Activated CD4-positive, alpha-beta T cell treated with anti-CD3 and anti-CD28 coated beads, Interleukin-2, amount 10 ng/mL, durations not matched to agents 24 days and 14 days (primary cell): ENCODE data around the gene LCE1C. TPM values are rescaled to one million over a fixed set of nuclear protein-coding genes. Genes with fewer than 3 reads are reported as not detected.

Experiments
- DNase-seq: peaks from one replicate; pipeline ENCODE4 v3.0.0; 2022
- H3K27ac Mint-ChIP-seq: one replicate; pipeline ENCODE4 v1.8.0; 2022; ENCODE audit warnings: mild to moderate bottlenecking, mixed read lengths
- H3K27me3 Mint-ChIP-seq: one replicate; pipeline ENCODE4 v1.8.0; 2022; ENCODE audit warnings: mixed read lengths
- H3K36me3 Mint-ChIP-seq: one replicate; pipeline ENCODE4 v1.8.0; 2022; ENCODE audit warnings: low read depth, mild to moderate bottlenecking, mixed read lengths
- H3K4me1 Mint-ChIP-seq: one replicate; pipeline ENCODE4 v1.8.0; 2021; ENCODE audit warnings: mixed read lengths
- H3K4me3 Mint-ChIP-seq: one replicate; pipeline ENCODE4 v1.8.0; 2022; ENCODE audit warnings: mild to moderate bottlenecking, moderate library complexity, mixed read lengths
- H3K9me3 Mint-ChIP-seq: one replicate; pipeline ENCODE4 v1.8.0; 2021; ENCODE audit warnings: mixed read lengths
- intact Hi-C: fragments of 100-400 bp; cut with micrococcal nuclease; formaldehyde crosslinking; loops from one replicate; pipeline ENCODE4 v1.15.1; 2023
- total RNA-seq: library from RNA; stranded (reverse); gene quantifications from 2 replicates; pipeline ENCODE4 v1.2.3, GENCODE V29; 2022

The LCE1C gene
- not detected in 2 replicates for total RNA-seq

- no peak for DNase-seq
- no peak within 1 kb of the TSS for H3K27ac Mint-ChIP-seq
- peaks cover 8% of the 10 kb centered on the region for H3K27me3 Mint-ChIP-seq
- no peaks in the 10 kb centered on the region for H3K4me1 Mint-ChIP-seq
- H3K9me3 Mint-ChIP-seq, result no peaks in the 10 kb centered on the region
- H3K4me3 Mint-ChIP-seq, result no peak within 1 kb of the TSS
- no peaks in the 10 kb centered on the region for H3K36me3 Mint-ChIP-seq
- intact Hi-C loops, result no loop called here
These were observed at the start of gene LCE1C for GRCh38 chr1:152806576-152806975. Gene LCE1C, minus strand, starts transcription at chr1:152806651. Its CDS starts 1,173 bp downstream, at chr1:152805478.

GRCh38 chr1:152855661-152856060 lies 49.2 kb upstream of the LCE1C start:
- DNase-seq, result no peak
- Mint-ChIP-seq H3K36me3 (no peaks in the 10 kb centered on the region), H3K9me3 (no peaks in the 10 kb centered on the region), H3K27ac (no peak overlapping the region), H3K27me3 (no peaks in the 10 kb centered on the region), H3K4me3 (no peak overlapping the region), H3K4me1 (no peaks in the 10 kb centered on the region)
- intact Hi-C loops, result no loop called here

GRCh38 chr1:152842556-152842955 lies 36.1 kb upstream of the LCE1C start, which contains the start of gene LCE6A:
Gene LCE6A, plus strand, starts transcription at chr1:152842856. Its CDS starts 665 bp downstream, at chr1:152843521.
- peaks cover 1% of the 10 kb centered on the region for H3K27me3 Mint-ChIP-seq
- intact Hi-C loops, result no loop called here
- H3K9me3 Mint-ChIP-seq, result no peaks in the 10 kb centered on the region
- H3K4me1 Mint-ChIP-seq, result no peaks in the 10 kb centered on the region
- DNase-seq, result no peak
- H3K27ac Mint-ChIP-seq, result no peak within 1 kb of the TSS
- H3K36me3 Mint-ChIP-seq, result no peaks in the 10 kb centered on the region
- H3K4me3 Mint-ChIP-seq, result no peak within 1 kb of the TSS

GRCh38 chr1:152836870-152837269 lies 30.4 kb upstream of the LCE1C start:
- intact Hi-C loops, result no loop called here

GRCh38 chr1:152827173-152827572 lies 20.7 kb upstream of the LCE1C start, which contains the start of gene LCE1A:
Gene LCE1A, plus strand, starts transcription at chr1:152827473. Its CDS starts 0 bp downstream, at chr1:152827473.
- H3K9me3 Mint-ChIP-seq, result no peaks in the 10 kb centered on the region
- DNase-seq, result no peak
- no peaks in the 10 kb centered on the region for H3K4me1 Mint-ChIP-seq
- no peak within 1 kb of the TSS for H3K4me3 Mint-ChIP-seq
- H3K36me3 Mint-ChIP-seq, result no peaks in the 10 kb centered on the region
- H3K27me3 Mint-ChIP-seq, result peaks cover 8% of the 10 kb centered on the region
- no peak within 1 kb of the TSS for H3K27ac Mint-ChIP-seq
- intact Hi-C loops, result no loop called here

More at GRCh38 chr1:152836870-152837269, 30.4 kb upstream of the LCE1C start:
- DNase-seq, result no peak
- H3K4me1 Mint-ChIP-seq, result no peaks in the 10 kb centered on the region
- H3K9me3 Mint-ChIP-seq, result no peaks in the 10 kb centered on the region
- no peak overlapping the region for H3K4me3 Mint-ChIP-seq
- no peaks in the 10 kb centered on the region for H3K36me3 Mint-ChIP-seq
- H3K27me3 Mint-ChIP-seq, result no peaks in the 10 kb centered on the region
- H3K27ac Mint-ChIP-seq, result no peak overlapping the region

GRCh38 chr1:152824964-152825363 lies 18.5 kb upstream of the LCE1C start:
- no peak overlapping the region for H3K4me3 Mint-ChIP-seq
- peaks cover 12% of the 10 kb centered on the region for H3K27me3 Mint-ChIP-seq
- H3K4me1 Mint-ChIP-seq, result no peaks in the 10 kb centered on the region
- no peak overlapping the region for H3K27ac Mint-ChIP-seq
- DNase-seq, result no peak
- H3K36me3 Mint-ChIP-seq, result no peaks in the 10 kb centered on the region
- intact Hi-C loops, result no loop called here
- H3K9me3 Mint-ChIP-seq, result no peaks in the 10 kb centered on the region

- H3K4me3 Mint-ChIP-seq, result no peak overlapping the region
- no peak for DNase-seq
- H3K4me1 Mint-ChIP-seq, result no peaks in the 10 kb centered on the region
- no peaks in the 10 kb centered on the region for H3K9me3 Mint-ChIP-seq
- H3K27me3 Mint-ChIP-seq, result peaks cover 12% of the 10 kb centered on the region
- no peaks in the 10 kb centered on the region for H3K36me3 Mint-ChIP-seq
- intact Hi-C loops, result no loop called here
- H3K27ac Mint-ChIP-seq, result no peak overlapping the region
These were observed 16.8 kb upstream of the LCE1C start for GRCh38 chr1:152823294-152823693.

- no peak overlapping the region for H3K4me3 Mint-ChIP-seq
- no peak for DNase-seq
- H3K4me1 Mint-ChIP-seq, result no peaks in the 10 kb centered on the region
- intact Hi-C loops, result no loop called here
- H3K9me3 Mint-ChIP-seq, result no peaks in the 10 kb centered on the region
- H3K27ac Mint-ChIP-seq, result no peak overlapping the region
- no peaks in the 10 kb centered on the region for H3K36me3 Mint-ChIP-seq
- H3K27me3 Mint-ChIP-seq, result peaks cover 5% of the 10 kb centered on the region
These were observed 10.9 kb upstream of the LCE1C start for GRCh38 chr1:152817309-152817708.

GRCh38 chr1:152811671-152812070 lies 5.2 kb upstream of the LCE1C start, which contains the start of gene LCE1B:
Gene LCE1B, plus strand, starts transcription at chr1:152811971. Its CDS starts 476 bp downstream, at chr1:152812447.
- Mint-ChIP-seq H3K4me1 (no peaks in the 10 kb centered on the region), H3K4me3 (no peak within 1 kb of the TSS), H3K9me3 (no peaks in the 10 kb centered on the region), H3K27me3 (peaks cover 3% of the 10 kb centered on the region), H3K27ac (no peak within 1 kb of the TSS), H3K36me3 (no peaks in the 10 kb centered on the region)
- intact Hi-C loops, result no loop called here
- no peak for DNase-seq

GRCh38 chr1:152811050-152811449 lies 4.6 kb upstream of the LCE1C start:
- DNase-seq, result no peak
- Mint-ChIP-seq H3K4me3 (no peak overlapping the region), H3K27ac (no peak overlapping the region), H3K36me3 (no peaks in the 10 kb centered on the region), H3K4me1 (no peaks in the 10 kb centered on the region), H3K9me3 (no peaks in the 10 kb centered on the region), H3K27me3 (peaks cover 3% of the 10 kb centered on the region)
- intact Hi-C loops, result no loop called here

GRCh38 chr1:152801333-152801732 lies 5.1 kb downstream of the LCE1C start:
- Mint-ChIP-seq H3K9me3 (no peaks in the 10 kb centered on the region), H3K27ac (no peak overlapping the region), H3K4me1 (no peaks in the 10 kb centered on the region), H3K27me3 (peaks cover 20% of the 10 kb centered on the region), H3K36me3 (no peaks in the 10 kb centered on the region), H3K4me3 (no peak overlapping the region)
- intact Hi-C loops, result no loop called here
- DNase-seq, result no peak

GRCh38 chr1:152796421-152796820 lies 10.0 kb downstream of the LCE1C start, which contains the start of gene LCE1D:
Gene LCE1D, plus strand, starts transcription at chr1:152796721. Its CDS starts 1,074 bp downstream, at chr1:152797795.
- Mint-ChIP-seq H3K36me3 (no peaks in the 10 kb centered on the region), H3K27me3 (peaks cover 14% of the 10 kb centered on the region), H3K4me1 (no peaks in the 10 kb centered on the region), H3K9me3 (no peaks in the 10 kb centered on the region), H3K4me3 (no peak within 1 kb of the TSS), H3K27ac (no peak within 1 kb of the TSS)
- no peak for DNase-seq
- intact Hi-C loops, result no loop called here

- H3K4me1 Mint-ChIP-seq, result no peaks in the 10 kb centered on the region
- intact Hi-C loops, result no loop called here
- peaks cover 11% of the 10 kb centered on the region for H3K27me3 Mint-ChIP-seq
- no peaks in the 10 kb centered on the region for H3K9me3 Mint-ChIP-seq
- no peak for DNase-seq
- no peak overlapping the region for H3K4me3 Mint-ChIP-seq
- no peaks in the 10 kb centered on the region for H3K36me3 Mint-ChIP-seq
- no peak overlapping the region for H3K27ac Mint-ChIP-seq
These were observed 10.8 kb downstream of the LCE1C start for GRCh38 chr1:152795686-152796085.

- Mint-ChIP-seq H3K27me3 (peaks cover 5% of the 10 kb centered on the region), H3K27ac (no peak within 1 kb of the TSS), H3K4me1 (no peaks in the 10 kb centered on the region), H3K4me3 (no peak within 1 kb of the TSS), H3K9me3 (no peaks in the 10 kb centered on the region), H3K36me3 (no peaks in the 10 kb centered on the region)
- intact Hi-C loops, result no loop called here
- DNase-seq, result peak; percentile 45
These were observed 20.4 kb downstream of the LCE1C start, which contains the start of gene LCE1E for GRCh38 chr1:152786077-152786476. Gene LCE1E, plus strand, starts transcription at chr1:152786257. Its CDS starts 1,043 bp downstream, at chr1:152787300.

GRCh38 chr1:152783095-152783494 lies 23.4 kb downstream of the LCE1C start:
- Mint-ChIP-seq H3K4me3 (no peak overlapping the region), H3K36me3 (no peaks in the 10 kb centered on the region), H3K27me3 (peaks cover 9% of the 10 kb centered on the region), H3K4me1 (no peaks in the 10 kb centered on the region), H3K27ac (no peak overlapping the region), H3K9me3 (no peaks in the 10 kb centered on the region)
- intact Hi-C loops, result no loop called here
- no peak for DNase-seq
